Esophagus squamous epithelium (tissue), 4 donors: ENCODE results near the gene PRPF4.

Source experiments
- POLR2A ChIP-seq, 4 donors: fragments of 450-650 bp; IDR thresholded peaks; one replicate each; pipeline ENCODE4 v1.6.1; 2017; ENCODE audit warnings: antibody characterized with exemption in 4 of 4, mild to moderate bottlenecking in 4 of 4, moderate library complexity in 3 of 4
- TF ChIP-seq, protein P1 (sequence below), 6 experiments: fragments of 450-650 bp in 4 of 6; fragments of 200-600 bp in 2 of 6; sonication (generic) in 2 of 6; IDR thresholded peaks; one replicate each; pipeline ENCODE4 v1.5.1; 2016 to 2019; ENCODE audit warnings: antibody characterized with exemption in 6 of 6, mild to moderate bottlenecking in 4 of 6, moderate library complexity in 4 of 6

DNA sequence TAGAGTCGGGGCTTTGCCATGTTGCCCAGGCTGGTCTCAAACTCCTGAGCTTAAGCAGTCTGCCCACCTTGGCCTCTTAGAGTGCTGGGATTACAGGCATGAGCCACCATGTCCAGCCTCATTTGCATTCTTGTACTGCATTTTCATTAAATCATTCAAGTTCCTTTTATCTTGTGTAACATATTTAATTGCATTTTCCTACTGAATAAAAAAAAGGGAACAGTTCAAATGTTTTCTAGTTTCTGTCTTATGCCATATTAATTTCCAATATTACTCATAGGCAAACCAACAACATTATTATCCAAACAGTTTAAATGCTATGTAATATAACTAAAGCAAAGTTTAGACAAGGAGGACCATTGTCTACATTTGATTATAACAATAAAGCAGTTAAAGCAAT is 48.0 kb upstream of the PRPF4 start:
- TF ChIP-seq, protein P1, sequence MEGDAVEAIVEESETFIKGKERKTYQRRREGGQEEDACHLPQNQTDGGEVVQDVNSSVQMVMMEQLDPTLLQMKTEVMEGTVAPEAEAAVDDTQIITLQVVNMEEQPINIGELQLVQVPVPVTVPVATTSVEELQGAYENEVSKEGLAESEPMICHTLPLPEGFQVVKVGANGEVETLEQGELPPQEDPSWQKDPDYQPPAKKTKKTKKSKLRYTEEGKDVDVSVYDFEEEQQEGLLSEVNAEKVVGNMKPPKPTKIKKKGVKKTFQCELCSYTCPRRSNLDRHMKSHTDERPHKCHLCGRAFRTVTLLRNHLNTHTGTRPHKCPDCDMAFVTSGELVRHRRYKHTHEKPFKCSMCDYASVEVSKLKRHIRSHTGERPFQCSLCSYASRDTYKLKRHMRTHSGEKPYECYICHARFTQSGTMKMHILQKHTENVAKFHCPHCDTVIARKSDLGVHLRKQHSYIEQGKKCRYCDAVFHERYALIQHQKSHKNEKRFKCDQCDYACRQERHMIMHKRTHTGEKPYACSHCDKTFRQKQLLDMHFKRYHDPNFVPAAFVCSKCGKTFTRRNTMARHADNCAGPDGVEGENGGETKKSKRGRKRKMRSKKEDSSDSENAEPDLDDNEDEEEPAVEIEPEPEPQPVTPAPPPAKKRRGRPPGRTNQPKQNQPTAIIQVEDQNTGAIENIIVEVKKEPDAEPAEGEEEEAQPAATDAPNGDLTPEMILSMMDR (IDR thresholded peaks at IDR 0.05), result no peak
- TF ChIP-seq POLR2A (IDR thresholded peaks at IDR 0.05), result no peak
